ENCODE data around the gene CDC42SE2. TPM values are rescaled to one million over a fixed set of nuclear protein-coding genes. Genes with fewer than 3 reads are reported as not detected.
"Not testable (repeated sequence)": the region's sequence is repeated elsewhere in the genome, so short reads cannot be mapped to it uniquely, and the experiment has no call there.

CDC42SE2 gene
- total RNA-seq, 2 donors from 2014 or later: 74.2 to 110 TPM

GRCh38 chr5:131265311-131265803 is 1.5 kb downstream of the CDC42SE2 start:
- Histone ChIP-seq H3K9ac (ENCODE audit: low read depth in 2 of 2, low read length in 2 of 2) (peak overlapping the region in 1 of 2 donors; percentile 95), H3K27ac (peak overlapping the region; percentile 96), H3K4me3 (peak overlapping the region; percentile 91), H3K9me3 (no peaks in the 10 kb centered on the region), H3K4me1 (no peaks in the 10 kb centered on the region), H3K36me3 (no peaks in the 10 kb centered on the region), H3K27me3 (no peaks in the 10 kb centered on the region)
- TF ChIP-seq CTCF (IDR thresholded peaks at IDR 0.05): peak; percentile 43
- intact Hi-C loops (cut with DNase I): loop anchor here (10.0 kb wide), 1 partner anchor 119 kb away; no protein-coding TSS in a partner anchor
- DNase-seq: no peak

- H3K9ac ChIP-seq (ENCODE audit: low read depth in 2 of 2, low read length in 2 of 2): peak overlapping the region in 1 of 2 donors; percentile 46
- no peaks in the 10 kb centered on the region for H3K27me3 ChIP-seq
- H3K9me3 ChIP-seq: no peaks in the 10 kb centered on the region
- H3K36me3 ChIP-seq: no peaks in the 10 kb centered on the region
- DNase-seq: no peak
- H3K27ac ChIP-seq: no peak overlapping the region
- H3K4me3 ChIP-seq: peak overlapping the region; percentile 91
- intact Hi-C loops (cut with DNase I): loop anchor here (10.0 kb wide), 1 partner anchor 118 kb away; no protein-coding TSS in a partner anchor
- H3K4me1 ChIP-seq: no peaks in the 10 kb centered on the region
- TF ChIP-seq CTCF (IDR thresholded peaks at IDR 0.05): no peak
Observed at GRCh38 chr5:131266370-131267060, 2.7 kb downstream of the CDC42SE2 start.

GRCh38 chr5:131268758-131269370 is 5.0 kb downstream of the CDC42SE2 start:
- DNase-seq: no peak
- Histone ChIP-seq H3K27me3 (no peaks in the 10 kb centered on the region), H3K4me1 (no peaks in the 10 kb centered on the region), H3K9me3 (no peaks in the 10 kb centered on the region), H3K4me3 (no peak overlapping the region), H3K27ac (no peak overlapping the region), H3K9ac (ENCODE audit: low read depth in 2 of 2, low read length in 2 of 2) (no peak overlapping the region), H3K36me3 (no peaks in the 10 kb centered on the region)
- intact Hi-C loops (cut with DNase I): loop anchor here (10.0 kb wide), 1 partner anchor 116 kb away; no protein-coding TSS in a partner anchor
- TF ChIP-seq CTCF (IDR thresholded peaks at IDR 0.05): no peak

- no peaks in the 10 kb centered on the region for H3K36me3 ChIP-seq
- TF ChIP-seq CTCF (IDR thresholded peaks at IDR 0.05): no peak
- no peak for DNase-seq
- H3K4me3 ChIP-seq: no peak overlapping the region
- H3K27me3 ChIP-seq: no peaks in the 10 kb centered on the region
- H3K27ac ChIP-seq: no peak overlapping the region
- intact Hi-C loops (cut with DNase I): no loop called here
- no peaks in the 10 kb centered on the region for H3K4me1 ChIP-seq
- H3K9ac ChIP-seq (ENCODE audit: low read depth in 2 of 2, low read length in 2 of 2): no peak overlapping the region
- H3K9me3 ChIP-seq: no peaks in the 10 kb centered on the region
Observed at GRCh38 chr5:131270809-131271208, 7.0 kb downstream of the CDC42SE2 start.

- H3K4me1 ChIP-seq; intact Hi-C loops (cut with DNase I); H3K9me3 ChIP-seq; H3K36me3 ChIP-seq; H3K27me3 ChIP-seq; DNase-seq; H3K4me3 ChIP-seq: not testable (repeated sequence)
- Histone ChIP-seq H3K9ac (ENCODE audit: low read depth in 2 of 2, low read length in 2 of 2) (peak overlapping the region in 1 of 2 donors; percentile 26), H3K27ac (peak overlapping the region; percentile 11)
Observed at GRCh38 chr5:131271888-131272287, 8.0 kb downstream of the CDC42SE2 start.

- Histone ChIP-seq H3K9ac (ENCODE audit: low read depth in 2 of 2, low read length in 2 of 2) (no peak overlapping the region), H3K9me3 (no peaks in the 10 kb centered on the region), H3K27me3 (no peaks in the 10 kb centered on the region), H3K27ac (peak overlapping the region; percentile 11), H3K36me3 (no peaks in the 10 kb centered on the region), H3K4me1 (no peaks in the 10 kb centered on the region), H3K4me3 (no peak overlapping the region)
- TF ChIP-seq CTCF (IDR thresholded peaks at IDR 0.05): no peak
- intact Hi-C loops (cut with DNase I): no loop called here
- no peak for DNase-seq
Observed at GRCh38 chr5:131272307-131272706, 8.5 kb downstream of the CDC42SE2 start.
